Hematopoietic multipotent progenitor cell treated with erythropoietin and hydrocortisone succinate and interleukin-3 and kit ligand, for 17 days (in vitro differentiated cells): Measurements from ENCODE around the gene SLC48A1.

Experiments used
- DNase-seq: peaks from one replicate; pipeline ENCODE4 v3.0.0-alpha.2; 2015; ENCODE audit warnings: low spot score

Gene SLC48A1

GRCh38 chr12:47744778-47745436 lies 28.1 kb upstream of the SLC48A1 start:
- no peak for DNase-seq

GRCh38 chr12:47745485-47746041 lies 27.5 kb upstream of the SLC48A1 start:
- no peak for DNase-seq

GRCh38 chr12:47746073-47746472 lies 27.0 kb upstream of the SLC48A1 start:
- no peak for DNase-seq

- no peak for DNase-seq
Observed at GRCh38 chr12:47746523-47746922, 26.5 kb upstream of the SLC48A1 start.

- no peak for DNase-seq
Observed at GRCh38 chr12:47747126-47747525, 25.9 kb upstream of the SLC48A1 start.

- no peak for DNase-seq
Observed at GRCh38 chr12:47747596-47748506, 25.2 kb upstream of the SLC48A1 start.

- DNase-seq: no peak
Observed at GRCh38 chr12:47748507-47748828, 24.6 kb upstream of the SLC48A1 start.

- DNase-seq: no peak
Observed at GRCh38 chr12:47748899-47749298, 24.1 kb upstream of the SLC48A1 start.

- no peak for DNase-seq
Observed at GRCh38 chr12:47750229-47750798, 22.7 kb upstream of the SLC48A1 start.

GRCh38 chr12:47750916-47751470 lies 22.0 kb upstream of the SLC48A1 start:
- DNase-seq: no peak

GRCh38 chr12:47751561-47751960 lies 21.5 kb upstream of the SLC48A1 start:
- no peak for DNase-seq

- no peak for DNase-seq
Observed at GRCh38 chr12:47752121-47752520, 20.9 kb upstream of the SLC48A1 start.

GRCh38 chr12:47752552-47752951 lies 20.5 kb upstream of the SLC48A1 start:
- no peak for DNase-seq

- DNase-seq: no peak
Observed at GRCh38 chr12:47753021-47754001, 19.7 kb upstream of the SLC48A1 start.

- DNase-seq: no peak
Observed at GRCh38 chr12:47754126-47754525, 18.9 kb upstream of the SLC48A1 start.

- DNase-seq: no peak
Observed at GRCh38 chr12:47754881-47755280, 18.2 kb upstream of the SLC48A1 start.

- DNase-seq: no peak
Observed at GRCh38 chr12:47755655-47756562, 17.1 kb upstream of the SLC48A1 start.

- no peak for DNase-seq
Observed at GRCh38 chr12:47757364-47757839, 15.6 kb upstream of the SLC48A1 start.

GRCh38 chr12:47757840-47758583 lies 15.0 kb upstream of the SLC48A1 start:
- no peak for DNase-seq

GRCh38 chr12:47758584-47758833 lies 14.5 kb upstream of the SLC48A1 start:
- no peak for DNase-seq
